Neuronal stem cell (in vitro differentiated cells): Measurements from ENCODE around the gene ARL6IP4.

ENCODE experiments used
- DNase-seq: peaks from one replicate; pipeline ENCODE4 v3.0.0-alpha.2; 2013; ENCODE audit warnings: low spot score
- H2AFZ ChIP-seq: one replicate; pipeline ENCODE4 v1.6.1; 2013; ENCODE audit warnings: mild to moderate bottlenecking, low read length, inconsistent platforms
- H2AK5ac ChIP-seq: 2 replicates; pipeline ENCODE4 v1.6.1; 2013; ENCODE audit warnings: low read depth, mild to moderate bottlenecking, inconsistent platforms, low read length, moderate library complexity, mixed read lengths
- H2BK120ac ChIP-seq: 2 replicates; pipeline ENCODE4 v1.6.1; 2013; ENCODE audit warnings: low read depth, mild to moderate bottlenecking, inconsistent platforms, low read length, moderate library complexity, mixed read lengths
- H2BK12ac ChIP-seq: one replicate; pipeline ENCODE4 v1.6.1; 2013; ENCODE audit warnings: low read length, inconsistent platforms
- H2BK15ac ChIP-seq: 2 replicates; pipeline ENCODE4 v1.6.1; 2013; ENCODE audit warnings: mild to moderate bottlenecking, low read length, inconsistent platforms, mixed read lengths
- H2BK5ac ChIP-seq: one replicate; pipeline ENCODE4 v1.6.1; 2013; ENCODE audit warnings: inconsistent platforms, mild to moderate bottlenecking, low read length, moderate library complexity
- H3K14ac ChIP-seq: one replicate; pipeline ENCODE4 v1.6.1; 2013; ENCODE audit warnings: low read length, inconsistent platforms
- H3K18ac ChIP-seq: 2 replicates; pipeline ENCODE4 v1.6.1; 2013; ENCODE audit warnings: low read length, inconsistent platforms
- H3K23ac ChIP-seq: 2 replicates; pipeline ENCODE4 v1.6.1; 2013; ENCODE audit warnings: low read depth, mild to moderate bottlenecking, mixed read lengths, low read length, inconsistent platforms; ENCODE audit not compliant: poor library complexity
- H3K27ac ChIP-seq: replicated peaks from 3 replicates; pipeline ENCODE4 v1.5.1; 2013; ENCODE audit warnings: low read length, inconsistent platforms
- H3K27me3 ChIP-seq, 3 experiments: 2 replicates each; pipeline ENCODE4 v1.6.1; 2013; ENCODE audit warnings: low read length in 3 of 3, mild to moderate bottlenecking in 2 of 3, inconsistent platforms in 1 of 3, low read depth in 1 of 3, mixed read lengths in 1 of 3, moderate library complexity in 1 of 3; ENCODE audit not compliant: control insufficient read depth in 3 of 3, insufficient read depth in 3 of 3
- H3K36me3 ChIP-seq, 2 donors: replicated peaks in 1 of 2; 2 replicates each; pipeline ENCODE4 v1.6.1; 2013; ENCODE audit warnings: low read length in 2 of 2; ENCODE audit not compliant: control insufficient read depth in 2 of 2, insufficient read depth in 2 of 2
- H3K4ac ChIP-seq: 2 replicates; pipeline ENCODE4 v1.6.1; 2013; ENCODE audit warnings: inconsistent platforms, mild to moderate bottlenecking, low read length, moderate library complexity
- H3K4me1 ChIP-seq, 2 donors: 1 replicate in 1 of 2; 2 replicates in 1 of 2; pipeline ENCODE4 v1.6.1; 2013; ENCODE audit warnings: low read length in 2 of 2, low read depth in 1 of 2; ENCODE audit not compliant: control insufficient read depth in 2 of 2, insufficient read depth in 1 of 2
- H3K4me2 ChIP-seq: one replicate; pipeline ENCODE4 v1.6.1; 2013; ENCODE audit warnings: mild to moderate bottlenecking, low read length, inconsistent platforms; ENCODE audit not compliant: insufficient read depth, poor library complexity, severe bottlenecking
- H3K4me3 ChIP-seq, 2 donors: 2 replicates each; pipeline ENCODE4 v1.5.1; 2013; ENCODE audit warnings: low read length in 2 of 2, mild to moderate bottlenecking in 2 of 2, inconsistent platforms in 1 of 2, moderate library complexity in 1 of 2
- H3K79me1 ChIP-seq: one replicate; pipeline ENCODE4 v1.6.1; 2013; ENCODE audit warnings: low read depth, mild to moderate bottlenecking, inconsistent platforms, low read length, moderate library complexity
- H3K9ac ChIP-seq: one replicate; pipeline ENCODE4 v1.6.1; 2013; ENCODE audit warnings: mild to moderate bottlenecking, low read depth, low read length, inconsistent platforms; ENCODE audit not compliant: poor library complexity
- H3K9me3 ChIP-seq, 2 donors: replicated peaks in 1 of 2; 2 replicates each; pipeline versions ENCODE3 to v1.6.1; 2013; ENCODE audit warnings: low read length in 2 of 2, mild to moderate bottlenecking in 2 of 2, inconsistent platforms in 1 of 2, low read depth in 1 of 2, mixed read lengths in 1 of 2, moderate library complexity in 1 of 2; ENCODE audit not compliant: control insufficient read depth in 2 of 2, insufficient read depth in 1 of 2
- H4K8ac ChIP-seq: one replicate; pipeline ENCODE4 v1.6.1; 2013; ENCODE audit warnings: low read depth, mild to moderate bottlenecking, inconsistent platforms, low read length, moderate library complexity
- H4K91ac ChIP-seq: one replicate; pipeline ENCODE4 v1.6.1; 2013; ENCODE audit warnings: low read length, low read depth, mild to moderate bottlenecking, inconsistent platforms; ENCODE audit not compliant: poor library complexity
- WGBS, 2 donors: extraction: QIAGEN DNeasy Blood & Tissue Kit; methylation state at CpG; one replicate each; pipeline ENCODE4 v1.1.7; 2013; ENCODE audit warnings: missing lambda C conversion rate in 2 of 2, mixed read lengths in 1 of 2; ENCODE audit not compliant: insufficient read length in 2 of 2, insufficient replicate concordance in 1 of 2; ENCODE audit errors: extremely low coverage in 2 of 2; 5-methylcytosine and 5-hydroxymethylcytosine counted together

The ARL6IP4 gene

DNA sequence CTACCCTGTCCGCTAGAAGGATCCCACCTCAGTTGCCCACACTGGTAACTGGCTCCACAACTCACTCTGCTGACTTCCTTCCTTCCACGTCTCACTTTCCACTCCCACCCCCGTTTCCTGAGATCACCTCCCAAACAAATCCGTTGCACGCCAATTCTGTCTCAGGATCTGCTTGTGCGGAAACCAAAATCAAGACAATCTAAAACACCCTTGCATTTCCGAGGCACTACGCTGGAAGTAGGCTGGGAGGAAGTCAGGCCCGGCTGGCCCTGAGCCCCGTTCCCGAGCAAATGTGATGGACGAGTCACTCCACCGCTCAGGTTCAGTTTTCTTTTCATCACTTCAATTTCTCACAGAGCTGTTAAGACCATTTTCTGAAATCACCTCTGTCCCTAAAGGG is 37.3 kb upstream of the ARL6IP4 start:
- Histone ChIP-seq H2AFZ (no peak overlapping the region), H4K8ac (no peak overlapping the region), H2BK15ac (no peak overlapping the region), H2BK5ac (peak overlapping the region; percentile 42), H2BK120ac (no peak overlapping the region), H3K4ac (no peak overlapping the region), H3K4me1 (peaks cover 7% of the 10 kb centered on the region in 2 donors), H3K9ac (no peak overlapping the region), H3K9me3 (no peaks in the 10 kb centered on the region), H3K23ac (no peak overlapping the region), H3K18ac (peak overlapping the region; percentile 38), H2BK12ac (no peak overlapping the region), H4K91ac (peak overlapping the region; percentile 56), H3K79me1 (no peaks in the 10 kb centered on the region), H3K4me3 (no peak overlapping the region), H3K27me3 (no peaks in the 10 kb centered on the region), H3K36me3 (no peaks in the 10 kb centered on the region), H3K27ac (no peak overlapping the region), H2AK5ac (no peak overlapping the region), H3K14ac (no peak overlapping the region), H3K4me2 (no peak overlapping the region)
- no peak for DNase-seq
- no CpG with 5 or more reads among the region's 13 CpGs for WGBS, 2 donors

DNA sequence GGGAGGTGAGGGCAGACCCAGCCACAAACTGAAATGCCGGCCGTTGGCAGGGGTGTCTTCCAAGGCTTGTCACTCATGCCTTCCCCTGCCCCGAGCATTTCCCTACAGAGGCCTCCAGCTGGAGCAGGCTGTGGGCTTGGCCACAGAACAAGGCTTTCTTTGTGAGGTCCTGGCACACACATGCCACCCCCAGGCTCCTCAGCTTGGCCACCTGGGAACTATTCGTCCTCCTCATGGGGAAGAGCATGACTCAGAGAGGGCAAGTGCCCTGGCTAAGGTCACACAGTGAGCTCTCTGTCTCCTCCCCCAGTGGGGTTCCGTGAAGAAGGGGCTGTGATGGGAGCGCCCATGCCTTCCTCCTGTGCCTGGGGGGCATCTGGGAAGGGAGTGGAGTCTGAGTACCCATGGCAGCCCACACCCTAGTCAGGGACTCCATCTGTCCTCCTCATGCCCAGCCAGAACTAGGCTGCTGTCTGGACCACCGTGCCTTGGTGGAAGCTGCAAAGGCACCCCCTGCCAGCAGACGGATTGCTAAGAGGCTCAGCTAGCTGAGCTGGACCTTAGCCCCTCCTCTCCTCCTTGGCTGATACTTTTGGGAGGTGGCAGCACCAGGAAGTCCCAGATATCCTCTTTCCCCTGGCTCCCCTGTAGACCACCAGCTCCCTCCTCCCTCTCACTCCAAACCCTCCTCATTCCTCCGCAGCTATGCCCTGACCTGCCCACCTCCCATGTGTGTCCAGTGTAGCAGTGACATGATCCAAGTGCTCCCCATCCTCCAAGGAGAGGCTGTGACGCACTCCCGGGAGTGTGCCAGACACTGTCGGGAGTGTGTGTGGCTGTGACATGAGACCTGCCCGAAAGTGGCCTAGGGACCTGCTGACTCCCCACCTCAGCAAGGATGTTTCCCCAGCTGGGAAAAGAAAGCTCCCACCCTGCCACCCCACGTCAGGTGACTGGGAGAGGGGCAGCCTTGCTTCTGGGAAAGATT is 35.6 kb upstream of the ARL6IP4 start:
- no peak overlapping the region for H3K4ac ChIP-seq
- H3K4me2 ChIP-seq, result no peak overlapping the region
- H4K91ac ChIP-seq, result no peak overlapping the region
- H3K4me3 ChIP-seq, result no peak overlapping the region
- H3K18ac ChIP-seq, result peak overlapping the region; percentile 61
- no peak overlapping the region for H2BK12ac ChIP-seq
- H3K4me1 ChIP-seq, result peaks cover 7% of the 10 kb centered on the region in 2 donors
- no CpG with 5 or more reads among the region's 14 CpGs for WGBS, 2 donors
- H3K36me3 ChIP-seq, result no peaks in the 10 kb centered on the region
- H3K27ac ChIP-seq, result no peak overlapping the region
- H2AK5ac ChIP-seq, result peak overlapping the region; percentile 24
- H2BK120ac ChIP-seq, result no peak overlapping the region
- no peak overlapping the region for H2AFZ ChIP-seq
- H4K8ac ChIP-seq, result no peak overlapping the region
- H3K23ac ChIP-seq, result no peak overlapping the region
- no peak overlapping the region for H3K9ac ChIP-seq
- no peak overlapping the region for H3K14ac ChIP-seq
- no peaks in the 10 kb centered on the region for H3K9me3 ChIP-seq
- no peak overlapping the region for H2BK15ac ChIP-seq
- DNase-seq, result no peak
- H3K27me3 ChIP-seq, result no peaks in the 10 kb centered on the region
- no peaks in the 10 kb centered on the region for H3K79me1 ChIP-seq
- H2BK5ac ChIP-seq, result peak overlapping the region; percentile 72

DNA sequence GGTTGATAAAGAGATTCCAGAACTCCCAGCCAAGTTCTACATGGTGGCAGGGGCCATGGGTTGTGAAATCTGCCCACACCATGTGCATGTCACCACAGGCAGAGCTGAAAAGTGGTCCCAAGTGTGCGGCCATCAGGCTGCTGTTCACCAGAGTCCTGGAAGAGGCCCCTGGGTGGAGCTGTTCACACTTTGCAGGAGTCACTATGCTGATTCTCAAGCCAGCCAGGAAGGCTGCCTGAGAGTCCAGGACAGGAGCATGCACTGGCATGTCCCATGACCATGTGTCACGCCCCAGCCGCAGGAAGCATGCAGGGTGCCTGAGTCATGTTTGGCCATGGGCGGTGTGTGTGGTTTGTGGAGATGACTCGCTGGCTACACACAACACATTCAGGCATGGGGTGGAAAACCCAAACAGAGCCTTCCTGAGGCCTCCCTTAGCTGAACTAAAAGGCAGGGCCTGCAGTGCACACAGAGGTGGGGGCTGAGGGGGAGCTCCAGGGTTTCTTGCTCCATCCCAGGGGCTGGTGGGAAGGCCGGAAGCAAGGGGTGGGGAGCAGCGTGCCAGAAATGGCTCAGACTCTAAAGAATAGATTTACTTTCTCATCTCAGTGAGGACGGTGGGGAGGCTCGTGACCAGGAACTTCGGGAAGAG is 33.7 kb upstream of the ARL6IP4 start:
- peak overlapping the region; percentile 20 for H3K18ac ChIP-seq
- H3K14ac ChIP-seq, result no peak overlapping the region
- H2BK5ac ChIP-seq, result no peak overlapping the region
- H3K4me1 ChIP-seq, result peaks cover 7% of the 10 kb centered on the region in 2 donors
- H3K36me3 ChIP-seq, result no peaks in the 10 kb centered on the region
- H2BK12ac ChIP-seq, result no peak overlapping the region
- no peak overlapping the region for H4K91ac ChIP-seq
- no peak overlapping the region for H3K27ac ChIP-seq
- H3K4me2 ChIP-seq, result no peak overlapping the region
- no peak overlapping the region for H2BK15ac ChIP-seq
- no peak overlapping the region for H2BK120ac ChIP-seq
- H3K4me3 ChIP-seq, result no peak overlapping the region
- no peak overlapping the region for H3K4ac ChIP-seq
- H3K9me3 ChIP-seq, result no peaks in the 10 kb centered on the region
- H3K9ac ChIP-seq, result no peak overlapping the region
- no peak for DNase-seq
- no peaks in the 10 kb centered on the region for H3K79me1 ChIP-seq
- H3K23ac ChIP-seq, result no peak overlapping the region
- H3K27me3 ChIP-seq, result no peaks in the 10 kb centered on the region
- H2AFZ ChIP-seq, result peak overlapping the region; percentile 67
- no CpG with 5 or more reads among the region's 10 CpGs for WGBS, 2 donors
- no peak overlapping the region for H4K8ac ChIP-seq
- peak overlapping the region; percentile 65 for H2AK5ac ChIP-seq

DNA sequence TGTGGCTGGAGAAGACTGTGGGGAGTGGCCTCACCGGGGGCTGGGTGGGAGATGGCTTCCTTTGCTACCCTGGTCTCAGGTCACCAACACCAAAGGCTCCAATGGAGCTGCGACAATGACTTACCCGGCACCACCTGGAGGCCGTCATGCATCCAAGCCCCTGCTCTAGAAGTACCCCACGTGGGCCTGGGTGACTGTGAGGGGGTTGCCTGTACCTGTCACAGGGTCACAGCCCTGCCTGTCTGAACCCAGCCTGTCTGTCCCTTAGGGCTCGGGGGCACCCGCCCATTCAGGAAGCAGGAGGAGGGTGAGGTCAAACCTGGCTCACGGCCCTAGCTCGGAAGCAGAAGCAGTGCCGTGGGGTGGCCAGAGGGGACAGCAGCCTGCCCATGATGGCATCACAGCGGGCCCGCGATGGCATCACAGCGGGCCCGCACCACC is 33.1 kb upstream of the ARL6IP4 start:
- Histone ChIP-seq H3K27me3 (no peaks in the 10 kb centered on the region), H3K23ac (no peak overlapping the region), H3K27ac (no peak overlapping the region), H2AFZ (peak overlapping the region; percentile 67), H4K8ac (no peak overlapping the region), H3K4me2 (no peak overlapping the region), H3K79me1 (no peaks in the 10 kb centered on the region), H2AK5ac (peak overlapping the region; percentile 65), H3K36me3 (no peaks in the 10 kb centered on the region), H3K4me3 (no peak overlapping the region), H3K4ac (no peak overlapping the region), H2BK15ac (no peak overlapping the region), H2BK120ac (no peak overlapping the region), H4K91ac (no peak overlapping the region), H2BK12ac (no peak overlapping the region), H3K4me1 (peaks cover 7% of the 10 kb centered on the region in 2 donors), H3K9ac (no peak overlapping the region), H3K14ac (no peak overlapping the region), H2BK5ac (no peak overlapping the region), H3K9me3 (no peaks in the 10 kb centered on the region), H3K18ac (peak overlapping the region; percentile 20)
- DNase-seq, result no peak
- WGBS, 2 donors, result no CpG with 5 or more reads among the region's 15 CpGs
